CD14-positive monocyte (primary cell): ENCODE data around the gene BMPER. TPM values are rescaled to one million over a fixed set of nuclear protein-coding genes. Genes with fewer than 3 reads are reported as not detected.

Experiments
- DNase-seq, 3 donors: peaks; one replicate each; pipeline ENCODE4 v3.0.0-alpha.2; 2011 to 2022
- H2AFZ ChIP-seq: 2 replicates; pipeline ENCODE4 v1.6.0; 2012; ENCODE audit warnings: mild to moderate bottlenecking, low read depth, low read length, inconsistent platforms; ENCODE audit not compliant: insufficient read depth, poor library complexity, severe bottlenecking
- H3K27ac ChIP-seq, 2 donors: 1 replicate in 1 of 2; 2 replicates in 1 of 2; pipeline ENCODE4 v1.5.1; 2012 to 2013; ENCODE audit warnings: low read length in 2 of 2, control low read depth in 1 of 2, inconsistent platforms in 1 of 2, low read depth in 1 of 2, mild to moderate bottlenecking in 1 of 2
- H3K27me3 ChIP-seq, 2 donors: one replicate each; pipeline versions ENCODE4 v1.6.0 to v1.6.1; 2011 to 2013; ENCODE audit warnings: low read length in 2 of 2; ENCODE audit not compliant: control insufficient read depth in 2 of 2, insufficient read depth in 2 of 2
- H3K36me3 ChIP-seq, 2 donors: replicated peaks in 1 of 2; 1 replicate in 1 of 2; 2 replicates in 1 of 2; pipeline versions ENCODE4 v1.5.1 to v1.6.1; 2012 to 2013; ENCODE audit warnings: low read length in 2 of 2, control low read depth in 1 of 2, inconsistent platforms in 1 of 2, mild to moderate bottlenecking in 1 of 2; ENCODE audit not compliant: insufficient read depth in 2 of 2, control insufficient read depth in 1 of 2
- H3K4me1 ChIP-seq, 2 donors: 1 replicate in 1 of 2; 2 replicates in 1 of 2; pipeline versions ENCODE4 v1.5.1 to v1.6.1; 2012 to 2013; ENCODE audit warnings: low read length in 2 of 2, control low read depth in 1 of 2, inconsistent platforms in 1 of 2, mild to moderate bottlenecking in 1 of 2, moderate library complexity in 1 of 2; ENCODE audit not compliant: insufficient read depth in 2 of 2, control insufficient read depth in 1 of 2
- H3K4me2 ChIP-seq: replicated peaks from 2 replicates; pipeline ENCODE3; 2012; ENCODE audit warnings: low read length, moderate library complexity, mild to moderate bottlenecking; ENCODE audit not compliant: poor library complexity, severe bottlenecking; ENCODE audit errors: extremely low read depth
- H3K4me3 ChIP-seq, 3 experiments: fragments of 200-600 bp in 1 of 3; sonication (generic) in 1 of 3; replicated peaks in 1 of 3; 1 replicate in 2 of 3; 2 replicates in 1 of 3; pipeline ENCODE4 v1.5.1; 2011 to 2013; ENCODE audit warnings: low read length in 3 of 3, mild to moderate bottlenecking in 3 of 3, control low read depth in 2 of 3, low read depth in 2 of 3, inconsistent platforms in 1 of 3, moderate library complexity in 1 of 3
- H3K79me2 ChIP-seq: 2 replicates; pipeline ENCODE4 v1.6.0; 2012; ENCODE audit warnings: mild to moderate bottlenecking, control low read depth, inconsistent platforms, low read length, moderate library complexity; ENCODE audit not compliant: insufficient read depth
- H3K9ac ChIP-seq: 2 replicates; pipeline ENCODE4 v1.6.0; 2017; ENCODE audit warnings: low read length, mild to moderate bottlenecking; ENCODE audit not compliant: insufficient read depth, poor library complexity, severe bottlenecking
- H3K9me3 ChIP-seq, 2 donors: replicated peaks in 1 of 2; 1 replicate in 1 of 2; 2 replicates in 1 of 2; pipeline versions ENCODE4 v1.5.1 to v1.6.1; 2012 to 2013; ENCODE audit warnings: low read length in 2 of 2, control low read depth in 1 of 2; ENCODE audit not compliant: control insufficient read depth in 1 of 2, insufficient read depth in 1 of 2
- H4K20me1 ChIP-seq: 2 replicates; pipeline ENCODE4 v1.6.0; 2012; ENCODE audit warnings: mild to moderate bottlenecking, low read length, control low read depth, moderate library complexity; ENCODE audit not compliant: insufficient read depth
- H3K27ac Mint-ChIP-seq, 7 donors: one replicate each; pipeline ENCODE4 v1.8.0; 2020; ENCODE audit warnings: mild to moderate bottlenecking in 7 of 7, mixed read lengths in 7 of 7, moderate library complexity in 6 of 7, inconsistent platforms in 2 of 7
- H3K27me3 Mint-ChIP-seq, 3 donors: one replicate each; pipeline ENCODE4 v1.8.0; 2021 to 2022; ENCODE audit warnings: low read depth in 3 of 3, mild to moderate bottlenecking in 3 of 3, mixed read lengths in 3 of 3, moderate library complexity in 3 of 3, inconsistent platforms in 1 of 3
- H3K36me3 Mint-ChIP-seq, 2 donors: one replicate each; pipeline ENCODE4 v1.8.0; 2020; ENCODE audit warnings: mixed read lengths in 2 of 2, inconsistent platforms in 1 of 2, mild to moderate bottlenecking in 1 of 2
- H3K4me1 Mint-ChIP-seq: one replicate; pipeline ENCODE4 v1.8.0; 2020; ENCODE audit warnings: mild to moderate bottlenecking, mixed read lengths
- H3K4me3 Mint-ChIP-seq, 2 donors: one replicate each; pipeline ENCODE4 v1.8.0; 2020; ENCODE audit warnings: mild to moderate bottlenecking in 2 of 2, mixed read lengths in 2 of 2, moderate library complexity in 1 of 2
- H3K9me3 Mint-ChIP-seq, 7 donors: one replicate each; pipeline ENCODE4 v1.8.0; 2020 to 2022; ENCODE audit warnings: mixed read lengths in 7 of 7, mild to moderate bottlenecking in 6 of 7, moderate library complexity in 6 of 7, inconsistent platforms in 2 of 7
- WGBS: methylation state at CpG from one replicate; pipeline ENCODE4 v1.1.5; 2013; ENCODE audit warnings: missing lambda C conversion rate; ENCODE audit not compliant: insufficient coverage; 5-methylcytosine and 5-hydroxymethylcytosine counted together
- intact Hi-C, 2 donors: fragments of 100-400 bp; cut with micrococcal nuclease; formaldehyde crosslinking; loops; one replicate each; pipeline versions ENCODE4 v1.15.0 to v1.15.1; 2023
- polyA plus RNA-seq, 3 donors: library from polyadenylated mRNA; depleted of rRNA in 1 of 3; unstranded in 2 of 3; stranded (reverse) in 1 of 3; fragments of 300-500 nt in 2 of 3; fragments of >200 nt in 1 of 3; fragmentation: Illumina TruSeq in 2 of 3; gene quantifications; 1 replicate in 2 of 3; 2 replicates in 1 of 3; pipeline ENCODE4 v1.2.3, GENCODE V29; 2012 to 2021
- TF ChIP-seq, protein P1 (sequence below): fragments of 200-600 bp; IDR thresholded peaks from one replicate; pipeline ENCODE4 v1.8.0; 2022; ENCODE audit warnings: antibody characterized with exemption, mild to moderate bottlenecking

The BMPER gene
- polyA plus RNA-seq, 3 donors, result not detected

- Histone ChIP-seq H3K4me1 (no peaks in the 10 kb centered on the region), H3K9me3 (no peaks in the 10 kb centered on the region), H2AFZ (no peak overlapping the region), H3K27me3 (no peaks in the 10 kb centered on the region), H3K27ac (no peak overlapping the region), H3K9ac (no peak overlapping the region), H4K20me1 (no peaks in the 10 kb centered on the region), H3K79me2 (no peaks in the 10 kb centered on the region), H3K4me3 (no peak overlapping the region), H3K36me3 (no peaks in the 10 kb centered on the region), H3K4me2 (no peak overlapping the region)
- WGBS, result 63% methylated on average over 3 of the region's 10 CpGs
- H3K27me3 Mint-ChIP-seq, result no peaks in the 10 kb centered on the region
- H3K27ac Mint-ChIP-seq, result no peak overlapping the region
- no peaks in the 10 kb centered on the region for H3K4me1 Mint-ChIP-seq
- H3K36me3 Mint-ChIP-seq, result no peaks in the 10 kb centered on the region
- no peak for DNase-seq
- no peak overlapping the region for H3K4me3 Mint-ChIP-seq
- TF ChIP-seq, protein P1, sequence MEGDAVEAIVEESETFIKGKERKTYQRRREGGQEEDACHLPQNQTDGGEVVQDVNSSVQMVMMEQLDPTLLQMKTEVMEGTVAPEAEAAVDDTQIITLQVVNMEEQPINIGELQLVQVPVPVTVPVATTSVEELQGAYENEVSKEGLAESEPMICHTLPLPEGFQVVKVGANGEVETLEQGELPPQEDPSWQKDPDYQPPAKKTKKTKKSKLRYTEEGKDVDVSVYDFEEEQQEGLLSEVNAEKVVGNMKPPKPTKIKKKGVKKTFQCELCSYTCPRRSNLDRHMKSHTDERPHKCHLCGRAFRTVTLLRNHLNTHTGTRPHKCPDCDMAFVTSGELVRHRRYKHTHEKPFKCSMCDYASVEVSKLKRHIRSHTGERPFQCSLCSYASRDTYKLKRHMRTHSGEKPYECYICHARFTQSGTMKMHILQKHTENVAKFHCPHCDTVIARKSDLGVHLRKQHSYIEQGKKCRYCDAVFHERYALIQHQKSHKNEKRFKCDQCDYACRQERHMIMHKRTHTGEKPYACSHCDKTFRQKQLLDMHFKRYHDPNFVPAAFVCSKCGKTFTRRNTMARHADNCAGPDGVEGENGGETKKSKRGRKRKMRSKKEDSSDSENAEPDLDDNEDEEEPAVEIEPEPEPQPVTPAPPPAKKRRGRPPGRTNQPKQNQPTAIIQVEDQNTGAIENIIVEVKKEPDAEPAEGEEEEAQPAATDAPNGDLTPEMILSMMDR, result no peak
- H3K9me3 Mint-ChIP-seq, result peaks cover 2 to 13% (median 4%) of the 10 kb centered on the region in 7 donors
- intact Hi-C loops, result no loop called here
These were observed 42.2 kb upstream of the BMPER start for GRCh38 chr7:33862946-33863814.

GRCh38 chr7:33868166-33868565, 37.2 kb upstream of the BMPER start:
- Histone ChIP-seq H3K4me1 (no peaks in the 10 kb centered on the region), H4K20me1 (no peaks in the 10 kb centered on the region), H3K9ac (no peak overlapping the region), H3K9me3 (no peaks in the 10 kb centered on the region), H3K36me3 (no peaks in the 10 kb centered on the region), H2AFZ (no peak overlapping the region), H3K4me3 (no peak overlapping the region), H3K27me3 (no peaks in the 10 kb centered on the region), H3K79me2 (no peaks in the 10 kb centered on the region), H3K4me2 (no peak overlapping the region), H3K27ac (no peak overlapping the region)
- H3K27me3 Mint-ChIP-seq, result peaks cover 0 to 2% (median 0%) of the 10 kb centered on the region in 3 donors
- intact Hi-C loops, result no loop called here
- H3K36me3 Mint-ChIP-seq, result no peaks in the 10 kb centered on the region
- 92% methylated on average over 2 of the region's 8 CpGs for WGBS
- DNase-seq, result no peak
- H3K4me3 Mint-ChIP-seq, result no peak overlapping the region
- no peaks in the 10 kb centered on the region for H3K4me1 Mint-ChIP-seq
- H3K27ac Mint-ChIP-seq, result no peak overlapping the region
- H3K9me3 Mint-ChIP-seq, result peaks cover 0 to 14% (median 2%) of the 10 kb centered on the region in 7 donors
- TF ChIP-seq, protein P1, result no peak
